H9 (cell line): ENCODE data around the gene ACVR2B. TPM values are rescaled to one million over a fixed set of nuclear protein-coding genes. Genes with fewer than 3 reads are reported as not detected.

Source experiments
- DNase-seq: peaks from one replicate; pipeline ENCODE4 v3.0.0-alpha.2; 2017
- H2AFZ ChIP-seq: one replicate; pipeline ENCODE4 v1.6.1; 2013; ENCODE audit warnings: mild to moderate bottlenecking, low read length, control low read depth, moderate library complexity
- H2AK5ac ChIP-seq: 2 replicates; pipeline ENCODE4 v1.6.1; 2013; ENCODE audit warnings: low read length, control low read depth, mixed read lengths; ENCODE audit not compliant: insufficient read length
- H2BK120ac ChIP-seq: one replicate; pipeline ENCODE4 v1.6.1; 2013; ENCODE audit warnings: low read depth, mild to moderate bottlenecking, low read length, control low read depth, inconsistent platforms; ENCODE audit not compliant: poor library complexity, severe bottlenecking
- H2BK12ac ChIP-seq: 2 replicates; pipeline ENCODE4 v1.6.1; 2013; ENCODE audit warnings: low read length, control low read depth, mixed read lengths, low read depth; ENCODE audit not compliant: insufficient read length
- H2BK15ac ChIP-seq: 2 replicates; pipeline ENCODE4 v1.6.1; 2013; ENCODE audit warnings: low read depth, low read length, control low read depth
- H2BK20ac ChIP-seq: one replicate; pipeline ENCODE4 v1.6.1; 2013; ENCODE audit warnings: low read depth, mild to moderate bottlenecking, low read length, control low read depth, inconsistent platforms; ENCODE audit not compliant: poor library complexity, severe bottlenecking
- H2BK5ac ChIP-seq: 2 replicates; pipeline ENCODE4 v1.6.1; 2013; ENCODE audit warnings: low read length, control low read depth, mixed read lengths; ENCODE audit not compliant: insufficient read length
- H3K14ac ChIP-seq: 2 replicates; pipeline ENCODE4 v1.6.1; 2013; ENCODE audit warnings: low read length, control low read depth; ENCODE audit not compliant: insufficient read depth
- H3K18ac ChIP-seq: 2 replicates; pipeline ENCODE4 v1.6.1; 2013; ENCODE audit warnings: low read depth, mild to moderate bottlenecking, mixed read lengths, low read length, control low read depth; ENCODE audit not compliant: insufficient read length
- H3K23ac ChIP-seq: 2 replicates; pipeline ENCODE4 v1.6.1; 2013; ENCODE audit warnings: low read length, control low read depth, mixed read lengths, low read depth; ENCODE audit not compliant: insufficient read length
- H3K23me2 ChIP-seq: 2 replicates; pipeline ENCODE4 v1.6.1; 2013; ENCODE audit warnings: low read depth, mild to moderate bottlenecking, mixed read lengths, low read length, control low read depth; ENCODE audit not compliant: insufficient read length, poor library complexity, severe bottlenecking
- H3K27ac ChIP-seq: 2 replicates; pipeline ENCODE4 v1.5.1; 2013; ENCODE audit warnings: low read length, control low read depth, mixed read lengths, low read depth; ENCODE audit not compliant: insufficient read length
- H3K27me3 ChIP-seq: 2 replicates; pipeline ENCODE4 v1.6.1; 2013; ENCODE audit warnings: low read length, control low read depth, inconsistent platforms; ENCODE audit not compliant: insufficient read depth
- H3K4ac ChIP-seq: 2 replicates; pipeline ENCODE4 v1.6.1; 2013; ENCODE audit warnings: low read depth, mild to moderate bottlenecking, control low read depth, inconsistent platforms, low read length, moderate library complexity
- H3K4me1 ChIP-seq: 2 replicates; pipeline ENCODE4 v1.6.1; 2013; ENCODE audit warnings: low read length, control low read depth, inconsistent platforms; ENCODE audit not compliant: insufficient read depth
- H3K4me2 ChIP-seq: 2 replicates; pipeline ENCODE4 v1.6.1; 2013; ENCODE audit warnings: low read length, control low read depth, mixed read lengths; ENCODE audit not compliant: insufficient read length, insufficient read depth
- H3K56ac ChIP-seq: 2 replicates; pipeline ENCODE4 v1.6.1; 2013; ENCODE audit warnings: low read depth, mild to moderate bottlenecking, mixed read lengths, low read length, control low read depth; ENCODE audit not compliant: insufficient read length
- H3K79me1 ChIP-seq: 2 replicates; pipeline ENCODE4 v1.6.1; 2013; ENCODE audit warnings: low read depth, mild to moderate bottlenecking, moderate library complexity, low read length, control low read depth, inconsistent platforms; ENCODE audit not compliant: insufficient read depth, poor library complexity, severe bottlenecking
- H3K79me2 ChIP-seq: 2 replicates; pipeline ENCODE4 v1.6.1; 2013; ENCODE audit warnings: low read length, control low read depth, inconsistent platforms; ENCODE audit not compliant: insufficient read depth
- H3K9ac ChIP-seq: 2 replicates; pipeline ENCODE4 v1.6.1; 2013; ENCODE audit warnings: low read length, control low read depth, mixed read lengths; ENCODE audit not compliant: insufficient read length; ENCODE audit errors: extremely low read depth
- H3K9me3 ChIP-seq: one replicate; pipeline ENCODE4 v1.6.1; 2013; ENCODE audit warnings: low read depth, low read length, inconsistent platforms; ENCODE audit not compliant: control insufficient read depth
- H3T11ph ChIP-seq: one replicate; pipeline ENCODE4 v1.6.1; 2013; ENCODE audit warnings: mild to moderate bottlenecking, low read length, control low read depth, inconsistent platforms
- H4K20me1 ChIP-seq: one replicate; pipeline ENCODE4 v1.6.1; 2013; ENCODE audit not compliant: control insufficient read depth, insufficient read length, insufficient read depth
- H4K5ac ChIP-seq: 2 replicates; pipeline ENCODE4 v1.6.1; 2013; ENCODE audit warnings: low read depth, mild to moderate bottlenecking, mixed read lengths, low read length, control low read depth; ENCODE audit not compliant: insufficient read length
- H4K8ac ChIP-seq: replicated peaks from 2 replicates; pipeline ENCODE4 v1.6.1; 2013; ENCODE audit warnings: low read length, control low read depth, mixed read lengths, low read depth; ENCODE audit not compliant: insufficient read length
- H4K91ac ChIP-seq: 2 replicates; pipeline ENCODE4 v1.6.1; 2013; ENCODE audit warnings: low read depth, mild to moderate bottlenecking, moderate library complexity, mixed read lengths, low read length, control low read depth; ENCODE audit not compliant: insufficient read length
- H3K27ac Mint-ChIP-seq, 3 experiments: 2 replicates in 2 of 3; 3 replicates in 1 of 3; pipeline ENCODE4 v1.8.0; 2020 to 2021; ENCODE audit warnings: mixed read lengths in 3 of 3, mild to moderate bottlenecking in 1 of 3, moderate library complexity in 1 of 3
- H3K27me3 Mint-ChIP-seq: 2 replicates; pipeline ENCODE4 v1.8.0; 2021; ENCODE audit warnings: low read depth, mild to moderate bottlenecking, moderate library complexity, mixed read lengths
- H3K36me3 Mint-ChIP-seq, 3 experiments: 2 replicates in 2 of 3; 3 replicates in 1 of 3; pipeline ENCODE4 v1.8.0; 2020 to 2021; ENCODE audit warnings: low read depth in 3 of 3, mixed read lengths in 3 of 3; ENCODE audit not compliant: insufficient read depth in 1 of 3
- H3K4me1 Mint-ChIP-seq, 2 experiments: 2 replicates each; pipeline ENCODE4 v1.8.0; 2020; ENCODE audit warnings: mixed read lengths in 2 of 2
- H3K4me3 Mint-ChIP-seq, 2 experiments: 2 replicates in 1 of 2; 3 replicates in 1 of 2; pipeline ENCODE4 v1.8.0; 2020 to 2021; ENCODE audit warnings: mild to moderate bottlenecking in 2 of 2, mixed read lengths in 2 of 2, moderate library complexity in 1 of 2
- H3K9me3 Mint-ChIP-seq, 2 experiments: 2 replicates in 1 of 2; 3 replicates in 1 of 2; pipeline ENCODE4 v1.8.0; 2020; ENCODE audit warnings: mild to moderate bottlenecking in 2 of 2, mixed read lengths in 2 of 2, moderate library complexity in 1 of 2
- CTCF ChIP-seq: fragments of 200-600 bp; sonication (generic); conservative IDR thresholded peaks from 3 replicates; pipeline ENCODE4 v1.8.0; 2021; ENCODE audit warnings: antibody characterized with exemption, mild to moderate bottlenecking
- WGBS: extraction: QIAGEN DNeasy Blood & Tissue Kit; methylation state at CpG from one replicate; pipeline ENCODE4 v1.1.7; 2013; ENCODE audit warnings: missing lambda C conversion rate, low lambda C conversion rate, mixed read lengths; ENCODE audit not compliant: insufficient read length; ENCODE audit errors: extremely low coverage; 5-methylcytosine and 5-hydroxymethylcytosine counted together
- total RNA-seq: library from RNA; stranded (reverse); gene quantifications from 2 replicates; pipeline ENCODE4 v1.2.1, GENCODE V29; 2021

ACVR2B gene
- total RNA-seq, 1 experiment from 2014 or later: 105 TPM

DNA sequence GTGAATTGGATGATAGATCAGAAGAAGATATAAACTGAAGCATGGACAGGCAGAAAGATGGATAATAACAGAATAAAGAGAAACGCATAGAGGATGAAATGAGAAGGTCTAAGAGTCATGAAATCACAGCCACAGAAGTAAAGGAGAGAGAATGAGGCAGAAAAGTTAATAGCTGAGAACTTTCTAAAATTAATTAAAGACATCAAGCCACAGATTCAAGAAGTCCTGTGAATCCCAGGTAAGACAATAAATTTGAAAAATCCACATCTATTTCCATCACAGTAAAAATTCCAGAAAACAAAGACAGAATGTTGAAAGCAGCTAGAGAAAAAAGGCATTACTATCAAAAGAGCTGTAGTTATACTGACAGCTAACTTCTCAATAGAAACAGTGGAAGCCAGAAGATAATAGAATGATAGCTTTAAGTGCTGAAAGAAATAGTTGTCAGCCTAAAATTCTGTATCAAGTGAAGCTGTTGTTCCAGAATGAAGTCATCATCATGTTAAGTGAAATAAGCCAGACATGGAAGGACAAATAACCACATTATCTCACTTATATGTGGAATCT is 12.0 kb downstream of the ACVR2B start:
- H3K9me3 Mint-ChIP-seq: peaks cover 40 to 56% of the 10 kb centered on the region in 2 experiments
- no peak overlapping the region for H4K5ac ChIP-seq
- H3K9me3 ChIP-seq: no peaks in the 10 kb centered on the region
- H3T11ph ChIP-seq: no peak overlapping the region
- H3K4me1 ChIP-seq: no peaks in the 10 kb centered on the region
- no peak overlapping the region for H2BK12ac ChIP-seq
- H2AFZ ChIP-seq: no peak overlapping the region
- H3K4me3 Mint-ChIP-seq: no peak overlapping the region
- no peak overlapping the region for H2BK120ac ChIP-seq
- H3K56ac ChIP-seq: no peak overlapping the region
- H3K23me2 ChIP-seq: no peaks in the 10 kb centered on the region
- no peak overlapping the region for H3K18ac ChIP-seq
- H3K9ac ChIP-seq: no peak overlapping the region
- H2BK20ac ChIP-seq: no peak overlapping the region
- no peak overlapping the region for H3K4me2 ChIP-seq
- H3K23ac ChIP-seq: no peak overlapping the region
- H3K27me3 ChIP-seq: no peaks in the 10 kb centered on the region
- H3K14ac ChIP-seq: no peak overlapping the region
- H3K36me3 Mint-ChIP-seq: peaks cover 30 to 50% (median 44%) of the 10 kb centered on the region in 3 experiments
- H3K4me1 Mint-ChIP-seq: peaks cover under 1 to 1% of the 10 kb centered on the region in 2 experiments; a peak in 2 of 4 replicates
- H3K79me1 ChIP-seq: peaks cover 5% of the 10 kb centered on the region
- no peak overlapping the region for H2AK5ac ChIP-seq
- TF ChIP-seq CTCF: no peak
- no peak overlapping the region for H2BK5ac ChIP-seq
- H3K79me2 ChIP-seq: peaks cover 30% of the 10 kb centered on the region; the same call in 1 of the 2 replicates
- H3K4ac ChIP-seq: no peak overlapping the region
- no peaks in the 10 kb centered on the region for H4K20me1 ChIP-seq
- no CpG with 5 or more reads among the region's 1 CpG for WGBS
- H4K8ac ChIP-seq: no peak overlapping the region
- H2BK15ac ChIP-seq: no peak overlapping the region
- no peak overlapping the region for H4K91ac ChIP-seq
- no peak overlapping the region for H3K27ac ChIP-seq
- no peak for DNase-seq
- H3K27me3 Mint-ChIP-seq: no peaks in the 10 kb centered on the region
- H3K27ac Mint-ChIP-seq: no peak overlapping the region
